ENCODE data around the gene CAND2. TPM values are rescaled to one million over a fixed set of nuclear protein-coding genes. Genes with fewer than 3 reads are reported as not detected.

CAND2 gene
- polyA plus RNA-seq, 1 of the 3 experiments (the other 2 are of a cell fraction), result 1.5 TPM

- H4K20me1 ChIP-seq (ENCODE audit: insufficient read depth), result no peaks in the 10 kb centered on the region
- H2AFZ ChIP-seq (ENCODE audit: low read depth), result no peak overlapping the region
- no peak for DNase-seq
- H3K4me2 ChIP-seq, result no peak overlapping the region
- POLR2A ChIA-PET, result no interaction called here
- no peaks in the 10 kb centered on the region; the same call in 1 of the 2 replicates for H3K27me3 ChIP-seq (ENCODE audit: insufficient read depth)
- no peaks in the 10 kb centered on the region for H3K36me3 ChIP-seq (replicated peaks in 1 of 2; ENCODE audit: control insufficient read depth in 1 of 2, insufficient read depth in 2 of 2, low read length in 1 of 2)
- no peak overlapping the region for H3K9ac ChIP-seq
- H3K79me2 ChIP-seq (ENCODE audit: insufficient read depth), result no peaks in the 10 kb centered on the region
- H3K9me2 ChIP-seq, result no peaks in the 10 kb centered on the region
- CTCF ChIA-PET, result no interaction called here
- no peak overlapping the region for H3K27ac ChIP-seq (ENCODE audit: low read depth in 2 of 2, low read length in 1 of 2)
- 67% methylated on average over 1 of the region's 1 CpG for WGBS (ENCODE audit: low lambda C conversion rate)
- no peak for TF ChIP-seq FOXJ3 (CRISPR knock-in tag; IDR thresholded peaks at IDR 0.05)
- TF ChIP-seq, protein P1, sequence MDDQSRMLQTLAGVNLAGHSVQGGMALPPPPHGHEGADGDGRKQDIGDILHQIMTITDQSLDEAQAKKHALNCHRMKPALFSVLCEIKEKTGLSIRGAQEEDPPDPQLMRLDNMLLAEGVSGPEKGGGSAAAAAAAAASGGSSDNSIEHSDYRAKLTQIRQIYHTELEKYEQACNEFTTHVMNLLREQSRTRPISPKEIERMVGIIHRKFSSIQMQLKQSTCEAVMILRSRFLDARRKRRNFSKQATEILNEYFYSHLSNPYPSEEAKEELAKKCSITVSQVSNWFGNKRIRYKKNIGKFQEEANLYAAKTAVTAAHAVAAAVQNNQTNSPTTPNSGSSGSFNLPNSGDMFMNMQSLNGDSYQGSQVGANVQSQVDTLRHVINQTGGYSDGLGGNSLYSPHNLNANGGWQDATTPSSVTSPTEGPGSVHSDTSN (IDR thresholded peaks at IDR 0.05), result no peak
- TF ChIP-seq RCOR1 (IDR thresholded peaks at IDR 0.05; ENCODE audit: low read length), result no peak
- no peak for TF ChIP-seq SIN3A (IDR thresholded peaks at IDR 0.05; ENCODE audit: borderline replicate concordance, low read depth, low read length)
- TF ChIP-seq EP300 (IDR thresholded peaks at IDR 0.05; ENCODE audit: borderline replicate concordance in 1 of 2, low read depth in 1 of 2, low read length in 1 of 2), result no peak
- TF ChIP-seq YY1 (IDR thresholded peaks at IDR 0.05; ENCODE audit: low read depth), result no peak
- TF ChIP-seq SMC3 (IDR thresholded peaks at IDR 0.05; ENCODE audit: low read depth, low read length), result no peak
- TF ChIP-seq POLR2AphosphoS5 (IDR thresholded peaks at IDR 0.05; ENCODE audit: low read depth, low read length), result no peak
- TF ChIP-seq NFIC (IDR thresholded peaks at IDR 0.05; ENCODE audit: borderline replicate concordance), result no peak
- no peak for TF ChIP-seq ZBTB33 (IDR thresholded peaks at IDR 0.05; ENCODE audit: borderline replicate concordance, low read depth)
- no peak for TF ChIP-seq RFX5 (IDR thresholded peaks at IDR 0.05; ENCODE audit: low read length)
- TF ChIP-seq, protein P2, sequence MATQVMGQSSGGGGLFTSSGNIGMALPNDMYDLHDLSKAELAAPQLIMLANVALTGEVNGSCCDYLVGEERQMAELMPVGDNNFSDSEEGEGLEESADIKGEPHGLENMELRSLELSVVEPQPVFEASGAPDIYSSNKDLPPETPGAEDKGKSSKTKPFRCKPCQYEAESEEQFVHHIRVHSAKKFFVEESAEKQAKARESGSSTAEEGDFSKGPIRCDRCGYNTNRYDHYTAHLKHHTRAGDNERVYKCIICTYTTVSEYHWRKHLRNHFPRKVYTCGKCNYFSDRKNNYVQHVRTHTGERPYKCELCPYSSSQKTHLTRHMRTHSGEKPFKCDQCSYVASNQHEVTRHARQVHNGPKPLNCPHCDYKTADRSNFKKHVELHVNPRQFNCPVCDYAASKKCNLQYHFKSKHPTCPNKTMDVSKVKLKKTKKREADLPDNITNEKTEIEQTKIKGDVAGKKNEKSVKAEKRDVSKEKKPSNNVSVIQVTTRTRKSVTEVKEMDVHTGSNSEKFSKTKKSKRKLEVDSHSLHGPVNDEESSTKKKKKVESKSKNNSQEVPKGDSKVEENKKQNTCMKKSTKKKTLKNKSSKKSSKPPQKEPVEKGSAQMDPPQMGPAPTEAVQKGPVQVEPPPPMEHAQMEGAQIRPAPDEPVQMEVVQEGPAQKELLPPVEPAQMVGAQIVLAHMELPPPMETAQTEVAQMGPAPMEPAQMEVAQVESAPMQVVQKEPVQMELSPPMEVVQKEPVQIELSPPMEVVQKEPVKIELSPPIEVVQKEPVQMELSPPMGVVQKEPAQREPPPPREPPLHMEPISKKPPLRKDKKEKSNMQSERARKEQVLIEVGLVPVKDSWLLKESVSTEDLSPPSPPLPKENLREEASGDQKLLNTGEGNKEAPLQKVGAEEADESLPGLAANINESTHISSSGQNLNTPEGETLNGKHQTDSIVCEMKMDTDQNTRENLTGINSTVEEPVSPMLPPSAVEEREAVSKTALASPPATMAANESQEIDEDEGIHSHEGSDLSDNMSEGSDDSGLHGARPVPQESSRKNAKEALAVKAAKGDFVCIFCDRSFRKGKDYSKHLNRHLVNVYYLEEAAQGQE (IDR thresholded peaks at IDR 0.05; ENCODE audit: low read depth, low read length), result no peak
- TF ChIP-seq ELF1 (IDR thresholded peaks at IDR 0.05), result no peak
- no peak for TF ChIP-seq TCF12 (IDR thresholded peaks at IDR 0.05)
- H3K4me3 ChIP-seq (ENCODE audit: low read depth in 2 of 2, low read length in 1 of 2), result no peak overlapping the region
- no peaks in the 10 kb centered on the region for H3K9me3 ChIP-seq
- no peaks in the 10 kb centered on the region for H3F3A ChIP-seq (replicated peaks; ENCODE audit: insufficient read depth)
- H3K4me1 ChIP-seq (ENCODE audit: control insufficient read depth in 1 of 2, insufficient read depth in 2 of 2, low read depth in 1 of 2, low read length in 1 of 2), result peaks cover 0 to 5% of the 10 kb centered on the region in 2 experiments; a peak in 2 of 4 replicates
Measured at GRCh38 chr3:12791430-12791829, 5.0 kb upstream of the CAND2 start.
